Muscle of leg (tissue), 11 donors: Measurements from ENCODE around the gene POMT1. TPM values are rescaled to one million over a fixed set of nuclear protein-coding genes. Genes with fewer than 3 reads are reported as not detected.

Source experiments
- DNase-seq: peaks from one replicate; pipeline ENCODE4 v3.0.0; 2013
- H3K27ac ChIP-seq: one replicate; pipeline ENCODE4 v1.5.1; 2013; ENCODE audit warnings: mild to moderate bottlenecking, low read length, control low read depth
- H3K27me3 ChIP-seq: one replicate; pipeline ENCODE4 v1.6.1; 2013; ENCODE audit warnings: low read length; ENCODE audit not compliant: control insufficient read depth, insufficient read depth
- H3K36me3 ChIP-seq: one replicate; pipeline ENCODE4 v1.6.1; 2013; ENCODE audit warnings: low read length; ENCODE audit not compliant: control insufficient read depth, insufficient read depth
- H3K4me1 ChIP-seq: one replicate; pipeline ENCODE4 v1.6.1; 2013; ENCODE audit warnings: low read length; ENCODE audit not compliant: control insufficient read depth, insufficient read depth
- H3K4me3 ChIP-seq: one replicate; pipeline ENCODE4 v1.5.1; 2013; ENCODE audit warnings: low read length, control low read depth
- H3K9me3 ChIP-seq: replicated peaks from 2 replicates; pipeline ENCODE4 v1.6.1; 2013; ENCODE audit warnings: low read depth, low read length; ENCODE audit not compliant: control insufficient read depth
- WGBS: methylation state at CpG from one replicate; pipeline ENCODE4 v1.1.5; 2013; ENCODE audit warnings: missing lambda C conversion rate; ENCODE audit not compliant: insufficient coverage; 5-methylcytosine and 5-hydroxymethylcytosine counted together
- polyA plus RNA-seq, 8 donors: library from polyadenylated mRNA; unstranded; fragments of 120-200 nt; gene quantifications; one replicate each; pipeline versions ENCODE4 v1.2.1 to v1.2.3, GENCODE V29; 2013; ENCODE audit warnings: inconsistent platforms in 1 of 8, low replicate concordance in 1 of 8; ENCODE audit not compliant: insufficient read length in 8 of 8, insufficient read depth in 1 of 8
- total RNA-seq: library from RNA; stranded (reverse); fragments of 120-200 nt; gene quantifications from one replicate; pipeline ENCODE4 v1.2.4, GENCODE V29; 2013

POMT1 gene
- total and polyA plus RNA-seq, 9 donors: 15.1 to 29.9 (median 23.0) TPM

GRCh38 chr9:131567910-131568309, 65.2 kb downstream of the POMT1 start:
- H3K27me3 ChIP-seq: no peaks in the 10 kb centered on the region
- DNase-seq: no peak
- 97% methylated on average over 5 of the region's 8 CpGs for WGBS
- peaks cover 15% of the 10 kb centered on the region for H3K36me3 ChIP-seq
- no peaks in the 10 kb centered on the region for H3K9me3 ChIP-seq
- H3K4me1 ChIP-seq: no peaks in the 10 kb centered on the region
- H3K4me3 ChIP-seq: no peak overlapping the region
- H3K27ac ChIP-seq: no peak overlapping the region

Other genes with a start within 250 kb of the POMT1 start
- 23.0 TPM for gene FAM78A, start 226.4 kb upstream of the POMT1 start, total RNA-seq
- 10 to 100 TPM; 30.7 to 45.2 (median 33.7) TPM for gene FAM78A, start 226.4 kb upstream of the POMT1 start, polyA plus RNA-seq
- gene PLPP7, start 213.2 kb upstream of the POMT1 start, total RNA-seq: 52.4 TPM
- 10 to 100 TPM; 24.8 to 46.3 (median 37.0) TPM for gene PLPP7, start 213.2 kb upstream of the POMT1 start, polyA plus RNA-seq
- 64.9 TPM for gene PRRC2B, start 108.8 kb upstream of the POMT1 start, total RNA-seq
- 100 to 1,000 TPM; 110 to 181 (median 148) TPM for gene PRRC2B, start 108.8 kb upstream of the POMT1 start, polyA plus RNA-seq
- gene UCK1, start 28.3 kb downstream of the POMT1 start, total RNA-seq: 19.6 TPM
- gene UCK1, start 28.3 kb downstream of the POMT1 start, polyA plus RNA-seq: 10 to 100 TPM; 22.1 to 28.2 (median 25.7) TPM
- not detected for gene PRRT1B, start 42.6 kb downstream of the POMT1 start, total RNA-seq
- under 1 TPM in 1 of 8 donors, not detected in 7; 0.57 TPM for gene PRRT1B, start 42.6 kb downstream of the POMT1 start, polyA plus RNA-seq
- 30.2 TPM for gene RAPGEF1, start 237.2 kb downstream of the POMT1 start, total RNA-seq
- gene RAPGEF1, start 237.2 kb downstream of the POMT1 start, polyA plus RNA-seq: 10 to 100 TPM; 61.3 to 95.2 (median 82.2) TPM